Pulmonary artery endothelial cell (primary cell): ENCODE measurements around the gene RAD51C. TPM values are rescaled to one million over a fixed set of nuclear protein-coding genes. Genes with fewer than 3 reads are reported as not detected.
"Not testable (repeated sequence)": the region's sequence is repeated elsewhere in the genome, so short reads cannot be mapped to it uniquely, and the experiment has no call there.

Experiments used
- DNase-seq: peaks from one replicate; pipeline ENCODE4 v3.0.0-alpha.2; 2011; ENCODE audit warnings: low read depth, low spot score
- total RNA-seq: library from RNA; depleted of rRNA; stranded (reverse); fragments of >200 nt; gene quantifications from 2 replicates; pipeline ENCODE4 v1.2.3, GENCODE V29; 2014

RAD51C gene
- total RNA-seq = 24.7 and 53.9 TPM in 2 replicates

- DNase-seq = peak; percentile 44
Observed at GRCh38 chr17:58692239-58693055, at the start of gene RAD51C. Gene RAD51C (plus strand): TSS chr17:58692602. CDS start chr17:58692644, 42 bp downstream.

GRCh38 chr17:58643147-58643546 lies 49.3 kb upstream of the RAD51C start:
- no peak for DNase-seq

GRCh38 chr17:58648236-58648635 lies 44.2 kb upstream of the RAD51C start:
- DNase-seq = no peak

GRCh38 chr17:58657962-58658803 lies 34.2 kb upstream of the RAD51C start:
- not testable (repeated sequence) for DNase-seq

- peak; percentile 93 for DNase-seq
Observed at GRCh38 chr17:58658804-58659713, 33.3 kb upstream of the RAD51C start.

DNA sequence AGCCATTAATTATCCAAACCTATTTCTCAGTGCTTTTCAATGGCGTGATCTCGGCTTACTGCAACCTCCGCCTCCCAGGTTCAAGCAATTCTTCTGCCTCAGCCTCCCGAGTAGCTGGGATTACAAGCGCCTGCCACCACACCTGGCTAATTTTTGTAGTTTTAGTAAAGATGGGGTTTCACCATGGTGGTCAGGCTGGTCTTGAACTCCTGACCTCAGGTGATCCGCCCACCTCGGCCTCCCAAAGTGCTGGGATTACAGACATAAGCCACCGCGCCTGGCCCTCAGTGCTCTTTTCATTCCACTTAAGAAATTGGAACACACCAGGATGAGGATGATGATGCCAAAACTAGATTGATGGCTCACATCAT lies 32.7 kb upstream of the RAD51C start:
- DNase-seq = not testable (repeated sequence)

- no peak for DNase-seq
Observed at GRCh38 chr17:58660621-58661020, 31.8 kb upstream of the RAD51C start.

DNA sequence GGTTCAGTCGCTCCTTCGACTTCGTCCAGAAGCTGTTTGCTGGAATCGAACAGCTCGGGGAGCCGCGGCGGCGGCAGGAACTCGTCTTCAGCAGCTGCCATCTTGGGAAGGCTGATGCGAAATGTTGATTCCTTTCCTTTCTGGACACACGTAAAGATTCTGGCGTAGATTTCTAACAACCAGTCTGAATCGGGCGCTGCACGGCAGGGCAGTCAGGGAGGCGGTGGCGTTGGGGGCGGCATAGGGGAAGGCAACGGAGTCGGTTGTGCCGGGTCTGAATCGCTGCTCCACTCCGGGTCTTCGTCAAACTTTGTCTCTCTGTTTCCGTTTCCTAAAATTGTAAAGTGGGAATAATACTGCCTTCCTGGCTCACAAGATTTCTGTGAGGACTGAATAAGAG lies 30.9 kb upstream of the RAD51C start:
- DNase-seq = no peak

GRCh38 chr17:58664302-58664701 lies 28.1 kb upstream of the RAD51C start:
- DNase-seq = no peak

GRCh38 chr17:58665946-58666857 lies 26.2 kb upstream of the RAD51C start:
- DNase-seq = no peak

GRCh38 chr17:58666858-58667267 lies 25.5 kb upstream of the RAD51C start:
- DNase-seq = no peak

GRCh38 chr17:58667934-58668597 lies 24.3 kb upstream of the RAD51C start:
- DNase-seq = no peak

GRCh38 chr17:58668598-58668935 lies 23.8 kb upstream of the RAD51C start:
- DNase-seq = no peak

DNA sequence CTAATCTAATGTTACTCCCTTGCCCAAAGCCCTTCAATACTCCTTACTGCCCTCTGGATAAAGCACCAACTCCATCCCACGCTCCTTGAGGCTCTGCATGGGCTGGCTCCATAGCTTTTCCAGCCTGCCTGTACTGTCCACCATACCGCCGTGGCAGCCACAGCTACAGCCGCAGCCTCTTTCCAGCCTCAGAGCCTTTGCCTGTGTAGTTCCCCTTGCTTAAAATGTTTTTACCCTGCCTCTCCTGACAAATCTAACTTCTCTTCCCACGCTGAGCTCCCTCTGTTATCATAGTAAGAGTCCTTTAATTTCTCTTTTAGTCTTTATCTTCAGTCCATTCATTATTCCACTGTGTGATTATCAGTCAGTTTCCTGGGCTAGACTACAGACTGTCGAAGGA lies 22.5 kb upstream of the RAD51C start:
- DNase-seq = no peak

- DNase-seq = no peak
Observed at GRCh38 chr17:58671969-58672368, 20.4 kb upstream of the RAD51C start.

DNA sequence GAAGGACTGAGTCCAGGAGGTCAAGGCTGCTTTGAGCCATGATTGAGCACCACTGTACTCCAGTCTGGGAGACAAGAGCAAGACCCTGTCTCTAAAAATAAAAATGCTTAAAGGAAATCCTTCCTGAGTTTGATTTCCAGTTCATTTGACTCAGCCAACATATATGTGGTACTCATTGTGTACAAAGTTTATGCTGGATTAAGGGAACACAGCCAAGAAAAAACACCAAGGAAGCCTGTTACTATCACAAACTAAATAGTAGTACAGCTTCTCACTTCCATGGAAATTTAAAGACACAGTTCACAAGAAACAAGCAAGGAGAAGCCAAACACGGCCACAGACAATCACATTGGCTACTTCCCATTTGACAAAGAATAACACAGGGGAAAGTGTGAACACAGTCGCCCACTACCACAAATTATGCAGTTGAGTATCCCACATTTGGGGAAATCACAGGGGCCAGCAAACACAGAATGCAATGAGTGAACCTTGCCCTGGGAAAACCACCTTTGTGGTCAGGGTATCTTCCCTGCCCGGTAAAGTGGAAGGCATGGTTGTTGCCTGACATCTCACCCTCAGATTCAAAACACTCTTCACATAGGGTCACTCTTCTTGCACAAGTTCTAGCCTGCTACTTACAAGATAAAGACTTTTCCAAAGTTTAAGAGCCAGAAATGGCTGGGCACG lies 15.1 kb upstream of the RAD51C start:
- DNase-seq = no peak

- DNase-seq = not testable (repeated sequence)
Observed at GRCh38 chr17:58678287-58678686, 14.1 kb upstream of the RAD51C start.

DNA sequence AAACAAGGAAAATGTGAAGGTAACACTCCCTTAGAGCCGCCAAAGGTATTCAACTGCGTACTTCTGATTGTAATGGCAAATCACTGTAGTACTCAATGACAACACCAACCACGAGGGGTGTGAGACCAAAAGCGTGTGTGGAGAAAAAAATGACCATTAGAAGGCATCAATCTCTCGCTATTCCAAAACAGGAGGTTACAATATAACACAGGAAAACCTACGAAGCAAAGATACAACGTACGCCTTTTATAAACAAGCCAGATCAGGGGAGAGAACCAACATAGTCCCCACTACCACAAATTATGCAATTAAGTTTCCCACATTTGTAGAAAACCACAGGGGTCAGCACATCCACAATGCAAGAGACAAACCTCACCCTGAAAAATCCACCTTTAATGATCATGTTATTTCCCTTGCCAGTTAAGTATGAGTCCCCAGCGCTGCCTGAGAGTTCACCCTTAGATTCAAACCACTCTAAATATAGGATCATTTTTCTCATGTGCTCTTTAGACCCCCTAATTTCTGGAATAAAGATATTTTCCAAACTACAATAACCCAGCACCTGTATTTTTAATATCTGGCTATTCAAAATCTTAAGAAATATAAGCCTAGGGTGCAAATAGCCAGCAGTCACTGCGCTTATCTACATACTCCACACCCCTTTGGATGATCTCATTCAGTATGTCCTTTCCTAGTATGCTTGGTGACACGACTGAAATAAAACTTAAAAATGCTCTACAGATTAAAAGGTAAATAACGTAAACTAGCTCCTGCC lies 13.0 kb upstream of the RAD51C start:
- no peak for DNase-seq

GRCh38 chr17:58680038-58680369 lies 12.4 kb upstream of the RAD51C start:
- DNase-seq = no peak
